ENCODE measurements around the gene ZHX3.

Gene ZHX3

GRCh38 chr20:41142919-41143318 is 174.6 kb downstream of the ZHX3 start:
- H3K9me3 ChIP-seq = no peaks in the 10 kb centered on the region
- no peaks in the 10 kb centered on the region for H3K27me3 ChIP-seq (ENCODE audit: low read depth)
- no peak for DNase-seq (ENCODE audit: low spot score in 2 of 2)
- H3K4me1 ChIP-seq = no peaks in the 10 kb centered on the region; the same call in 1 of the 2 replicates
- no peak overlapping the region for H3K4me3 ChIP-seq
- H3K36me3 ChIP-seq (replicated peaks) = peaks cover 23% of the 10 kb centered on the region
- in situ Hi-C loops (cut with MboI; ENCODE audit: low sequenced_read_pairs) = no loop called here

GRCh38 chr20:41142245-41142644 is 175.3 kb downstream of the ZHX3 start:
- no peaks in the 10 kb centered on the region; the same call in 1 of the 2 replicates for H3K4me1 ChIP-seq
- H3K27me3 ChIP-seq (ENCODE audit: low read depth) = no peaks in the 10 kb centered on the region
- in situ Hi-C loops (cut with MboI; ENCODE audit: low sequenced_read_pairs) = no loop called here
- H3K36me3 ChIP-seq (replicated peaks) = peaks cover 23% of the 10 kb centered on the region
- H3K4me3 ChIP-seq = no peak overlapping the region
- no peak for DNase-seq (ENCODE audit: low spot score in 2 of 2)
- no peaks in the 10 kb centered on the region for H3K9me3 ChIP-seq

DNA sequence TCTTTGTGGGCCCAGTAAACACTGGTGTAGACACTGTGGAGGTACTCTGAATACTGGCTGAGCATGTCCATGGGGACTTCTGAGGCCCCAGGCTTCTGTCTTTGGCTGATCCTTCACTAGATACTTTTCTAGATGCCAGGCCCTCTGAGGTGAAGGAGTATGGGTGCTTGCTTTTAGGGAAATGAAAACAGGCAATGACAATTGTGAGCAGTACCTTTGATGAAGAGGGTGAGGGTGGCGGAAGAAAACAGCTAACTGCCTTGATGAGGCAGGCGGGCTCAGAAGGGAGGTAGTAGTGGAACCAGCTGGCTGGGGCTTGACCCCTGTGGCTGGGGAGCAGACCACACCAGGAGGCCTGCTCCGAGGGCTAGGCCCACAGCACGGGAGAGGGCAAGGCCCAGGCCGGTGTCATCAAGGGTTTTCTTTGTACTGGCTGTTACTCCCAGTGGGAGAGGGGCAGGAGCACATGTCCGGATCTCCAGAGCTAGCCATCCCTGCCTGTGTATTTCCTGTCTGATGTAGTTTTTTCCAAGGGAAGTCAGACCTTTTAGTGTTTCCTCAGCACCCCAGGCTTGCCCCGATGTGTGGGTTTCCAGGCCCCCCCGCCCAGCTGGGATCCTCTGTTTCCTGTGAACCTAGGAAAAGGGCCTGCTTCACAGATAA is 176.2 kb downstream of the ZHX3 start:
- in situ Hi-C loops (cut with MboI; ENCODE audit: low sequenced_read_pairs) = no loop called here
- Histone ChIP-seq H3K4me3 (no peak overlapping the region), H3K9me3 (no peaks in the 10 kb centered on the region), H3K27me3 (ENCODE audit: low read depth) (no peaks in the 10 kb centered on the region), H3K36me3 (replicated peaks) (peaks cover 23% of the 10 kb centered on the region), H3K4me1 (peaks cover 4% of the 10 kb centered on the region)
- no peak for DNase-seq (ENCODE audit: low spot score in 2 of 2)

DNA sequence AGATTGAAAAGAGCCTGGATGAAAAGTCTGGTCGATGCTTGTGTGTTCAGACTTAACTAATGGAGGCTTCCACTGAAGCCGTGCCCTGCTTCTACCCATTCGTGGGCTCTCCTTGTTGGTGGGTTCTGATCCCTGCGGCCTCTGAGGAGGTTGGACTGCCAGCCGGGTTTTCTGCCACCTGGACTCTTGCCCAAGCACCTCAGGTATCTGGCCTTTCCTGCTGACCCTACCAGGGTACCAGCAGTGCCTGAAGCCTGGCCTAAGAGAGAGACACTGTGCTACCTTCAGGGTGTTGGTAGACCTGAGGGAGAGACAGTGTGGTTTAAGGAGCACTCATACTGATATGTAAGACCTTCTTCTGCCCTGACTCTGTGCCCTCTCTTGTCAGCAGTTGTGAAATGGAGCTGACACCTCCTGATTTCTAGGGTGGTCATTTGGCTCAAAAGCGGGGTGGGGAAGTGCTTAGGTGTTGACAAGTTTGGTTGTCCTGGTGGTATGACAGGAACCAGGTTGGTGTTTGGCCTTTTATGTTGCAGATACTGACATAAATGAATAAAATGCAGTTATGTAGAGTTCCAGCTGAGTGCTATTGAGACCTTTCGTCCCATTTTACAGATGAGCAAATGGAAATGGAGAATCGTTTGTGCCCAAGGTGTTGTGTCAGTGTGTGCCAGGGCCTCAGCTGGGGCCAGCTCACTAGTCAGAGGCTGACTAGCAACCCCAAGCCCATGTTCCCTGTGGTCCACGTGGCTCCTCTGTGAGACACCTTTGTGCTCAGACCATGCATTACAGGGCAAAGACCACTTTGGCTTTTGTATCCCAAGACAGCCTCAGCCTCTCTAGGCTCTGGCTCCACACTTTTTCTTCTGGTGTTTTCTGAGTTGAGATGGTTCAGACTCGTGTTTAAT is 177.1 kb downstream of the ZHX3 start:
- H3K27me3 ChIP-seq (ENCODE audit: low read depth) = no peaks in the 10 kb centered on the region
- peaks cover 23% of the 10 kb centered on the region for H3K36me3 ChIP-seq (replicated peaks)
- in situ Hi-C loops (cut with MboI; ENCODE audit: low sequenced_read_pairs) = no loop called here
- peaks cover 4% of the 10 kb centered on the region for H3K4me1 ChIP-seq
- no peak for DNase-seq (ENCODE audit: low spot score in 2 of 2)
- no peaks in the 10 kb centered on the region for H3K9me3 ChIP-seq
- no peak overlapping the region for H3K4me3 ChIP-seq

DNA sequence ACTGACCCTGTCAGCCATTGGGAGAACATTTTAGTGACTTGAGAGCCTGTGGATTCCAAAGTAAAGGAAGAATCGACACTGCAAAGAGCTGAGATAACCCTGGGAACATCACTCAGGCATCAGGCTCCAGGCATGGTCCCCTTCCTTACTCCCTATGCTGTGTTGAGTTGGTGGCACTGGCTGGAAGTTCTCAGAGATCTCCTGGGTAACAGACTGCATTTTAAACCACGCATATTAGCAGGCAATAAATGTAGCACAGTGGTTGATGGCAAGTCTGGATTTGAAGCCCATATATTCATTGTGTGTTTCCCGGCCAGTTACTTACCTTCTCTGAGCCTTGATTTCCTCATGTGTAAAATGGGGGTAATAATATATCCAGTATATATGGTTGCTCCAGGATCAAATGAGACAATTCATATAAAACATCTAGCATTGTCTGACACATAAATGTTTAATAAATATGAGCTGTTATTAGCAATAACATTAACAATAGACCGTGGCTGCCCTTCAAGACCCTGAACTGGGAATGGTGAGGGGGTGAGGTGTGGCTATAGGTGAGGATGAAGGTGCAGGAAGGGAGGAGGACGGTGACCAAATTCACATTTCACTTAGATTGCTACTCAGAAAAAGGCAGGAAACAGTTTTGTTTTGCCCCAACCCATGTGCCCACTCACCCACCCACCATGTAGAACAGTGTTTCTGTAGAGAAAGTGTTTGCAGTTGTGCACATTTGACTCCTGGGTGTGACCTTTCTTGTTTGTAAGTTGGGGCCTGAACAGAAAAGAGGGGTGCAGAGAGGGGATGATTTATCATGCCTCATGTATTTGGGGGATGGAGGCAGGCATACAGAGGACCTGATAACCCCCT is 178.1 kb downstream of the ZHX3 start:
- peaks cover 4% of the 10 kb centered on the region for H3K4me1 ChIP-seq

GRCh38 chr20:41138475-41139226 is 178.9 kb downstream of the ZHX3 start:
- peaks cover 4% of the 10 kb centered on the region for H3K4me1 ChIP-seq
- DNase-seq (ENCODE audit: low spot score in 2 of 2) = peak; percentile 15 to 36
- in situ Hi-C loops (cut with MboI; ENCODE audit: low sequenced_read_pairs) = no loop called here
- peak overlapping the region; percentile 69 for H3K4me3 ChIP-seq
- H3K9me3 ChIP-seq = no peaks in the 10 kb centered on the region
- H3K36me3 ChIP-seq (replicated peaks) = peaks cover 18% of the 10 kb centered on the region
- no peaks in the 10 kb centered on the region for H3K27me3 ChIP-seq (ENCODE audit: low read depth)

More for the DNA sequence above, 178.1 kb downstream of the ZHX3 start:
- Histone ChIP-seq H3K27me3 (ENCODE audit: low read depth) (no peaks in the 10 kb centered on the region), H3K9me3 (no peaks in the 10 kb centered on the region), H3K4me3 (peak overlapping the region; percentile 69; the same call in 1 of the 2 replicates), H3K36me3 (replicated peaks) (peaks cover 23% of the 10 kb centered on the region)
- DNase-seq (ENCODE audit: low spot score in 2 of 2) = no peak
- in situ Hi-C loops (cut with MboI; ENCODE audit: low sequenced_read_pairs) = no loop called here

- in situ Hi-C loops (cut with MboI; ENCODE audit: low sequenced_read_pairs) = no loop called here
- Histone ChIP-seq H3K9me3 (no peaks in the 10 kb centered on the region), H3K4me3 (peak overlapping the region; percentile 69), H3K27me3 (ENCODE audit: low read depth) (no peaks in the 10 kb centered on the region), H3K4me1 (peaks cover 4% of the 10 kb centered on the region), H3K36me3 (replicated peaks) (peaks cover 18% of the 10 kb centered on the region)
- peak; percentile 32 to 83 for DNase-seq (ENCODE audit: low spot score in 2 of 2)
Measured at GRCh38 chr20:41137614-41138474, 179.7 kb downstream of the ZHX3 start.

DNA sequence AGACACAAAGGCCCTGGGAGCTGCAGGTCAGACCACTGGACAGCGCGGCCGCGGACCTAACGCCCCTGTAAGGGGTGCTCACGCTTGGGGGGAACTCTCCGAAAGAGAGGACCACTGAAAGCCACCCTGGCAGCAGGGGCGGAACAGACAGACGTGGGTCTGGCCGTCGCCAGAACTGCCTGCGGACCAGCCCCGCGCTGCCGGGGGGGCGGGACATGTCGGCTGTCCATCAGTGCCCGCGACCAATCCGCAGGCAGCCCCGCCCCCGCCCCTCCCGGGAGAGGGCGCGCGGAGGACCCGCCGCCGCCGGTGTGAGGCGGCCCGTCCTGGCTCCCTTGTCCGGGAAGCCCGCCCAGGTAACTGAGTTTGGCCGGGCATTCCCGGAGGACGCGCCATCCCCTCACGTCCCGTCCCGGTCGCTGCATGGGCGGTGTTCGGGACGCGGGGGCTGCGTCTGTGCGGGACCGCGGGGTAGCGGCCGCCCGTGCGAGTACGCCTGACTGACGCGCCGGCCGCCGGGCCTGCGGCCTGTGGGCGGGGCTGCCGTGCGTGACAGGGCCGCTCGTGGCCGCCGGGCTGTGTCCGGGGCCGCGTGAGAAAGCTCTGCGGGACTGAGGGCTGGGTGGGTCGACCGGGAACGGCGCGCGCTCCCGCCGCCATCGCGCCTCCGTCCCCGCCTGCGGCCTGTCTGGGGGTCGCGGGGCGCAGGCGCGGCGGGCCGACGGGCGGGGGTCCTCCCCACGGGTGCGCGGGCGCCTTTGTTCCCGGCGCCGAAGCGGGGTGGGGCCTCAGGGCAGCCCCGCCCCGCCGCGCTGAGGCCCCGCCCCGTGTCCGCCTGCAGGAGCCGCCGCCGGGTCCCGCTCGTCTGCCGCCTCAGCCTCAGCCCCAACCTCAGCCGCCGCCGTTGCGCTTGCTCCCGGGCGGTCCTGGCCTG is 180.6 kb downstream of the ZHX3 start, which contains the start of gene PLCG1:
Gene PLCG1 (plus strand): TSS at position 864 of the 934 bp plus-strand sequence. CDS start 99 bp downstream, outside the sequence.
- no peaks in the 10 kb centered on the region for H3K27me3 ChIP-seq (ENCODE audit: low read depth)
- H3K9me3 ChIP-seq = no peaks in the 10 kb centered on the region
- peak; percentile 78 to 92 for DNase-seq (ENCODE audit: low spot score in 2 of 2)
- in situ Hi-C loops (cut with MboI; ENCODE audit: low sequenced_read_pairs) = no loop called here
- H3K4me3 ChIP-seq = peak within 1 kb of the TSS; percentile 69
- peaks cover 4% of the 10 kb centered on the region for H3K4me1 ChIP-seq
- peaks cover 14% of the 10 kb centered on the region for H3K36me3 ChIP-seq (replicated peaks)

DNA sequence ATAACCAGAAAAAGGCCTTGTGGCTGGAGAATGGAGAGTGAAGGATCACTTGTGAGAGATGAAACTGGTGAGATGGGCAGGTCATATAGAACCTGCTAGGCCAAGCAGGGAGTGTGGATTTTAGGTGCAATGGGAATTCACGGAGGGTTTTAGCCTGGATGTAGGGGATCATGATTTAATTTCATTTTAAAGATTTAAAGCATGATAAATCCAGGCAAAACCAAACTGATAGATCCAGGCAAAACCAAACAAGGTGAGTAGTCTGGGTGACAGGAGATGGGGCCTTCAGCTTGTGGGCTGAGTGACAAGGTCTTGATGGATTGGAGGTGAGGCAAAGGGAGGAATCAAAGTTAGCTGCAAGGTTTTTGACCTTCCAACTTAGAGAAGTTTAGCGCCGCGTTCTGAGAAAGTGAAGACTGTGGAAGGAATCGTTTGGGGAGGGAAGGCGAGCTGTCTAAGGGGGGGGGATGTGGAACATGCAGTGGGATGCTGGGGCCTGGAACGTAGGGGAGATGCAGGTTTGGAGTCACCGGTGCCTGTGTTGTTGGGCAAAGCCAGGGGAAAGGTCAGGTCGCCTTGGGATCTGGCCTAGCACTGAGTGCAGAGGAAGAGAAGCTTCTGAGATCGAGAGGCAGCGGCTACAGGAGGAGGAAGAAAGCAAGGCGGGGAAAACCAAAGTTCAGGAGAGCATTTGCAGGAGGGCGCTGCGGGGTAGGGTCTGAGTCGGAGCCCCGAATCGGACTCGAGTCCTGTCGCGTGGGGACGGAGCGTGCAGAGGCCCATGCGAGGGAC is 181.4 kb downstream of the ZHX3 start:
- Histone ChIP-seq H3K4me3 (peak overlapping the region; percentile 69), H3K36me3 (replicated peaks) (peaks cover 11% of the 10 kb centered on the region), H3K9me3 (no peaks in the 10 kb centered on the region), H3K4me1 (peaks cover 4% of the 10 kb centered on the region), H3K27me3 (ENCODE audit: low read depth) (no peaks in the 10 kb centered on the region)
- DNase-seq (ENCODE audit: low spot score in 2 of 2) = no peak
- in situ Hi-C loops (cut with MboI; ENCODE audit: low sequenced_read_pairs) = no loop called here

- Histone ChIP-seq H3K4me3 (no peak overlapping the region), H3K9me3 (no peaks in the 10 kb centered on the region), H3K4me1 (peaks cover 4% of the 10 kb centered on the region), H3K36me3 (replicated peaks) (peaks cover 9% of the 10 kb centered on the region), H3K27me3 (ENCODE audit: low read depth) (no peaks in the 10 kb centered on the region)
- DNase-seq (ENCODE audit: low spot score in 2 of 2) = peak; percentile 67 to 74
- in situ Hi-C loops (cut with MboI; ENCODE audit: low sequenced_read_pairs) = no loop called here
Measured at GRCh38 chr20:41135187-41135887, 182.2 kb downstream of the ZHX3 start.

Measured in HAP-1 (cell line).